ENCODE data around the gene SP4.

The SP4 gene

DNA sequence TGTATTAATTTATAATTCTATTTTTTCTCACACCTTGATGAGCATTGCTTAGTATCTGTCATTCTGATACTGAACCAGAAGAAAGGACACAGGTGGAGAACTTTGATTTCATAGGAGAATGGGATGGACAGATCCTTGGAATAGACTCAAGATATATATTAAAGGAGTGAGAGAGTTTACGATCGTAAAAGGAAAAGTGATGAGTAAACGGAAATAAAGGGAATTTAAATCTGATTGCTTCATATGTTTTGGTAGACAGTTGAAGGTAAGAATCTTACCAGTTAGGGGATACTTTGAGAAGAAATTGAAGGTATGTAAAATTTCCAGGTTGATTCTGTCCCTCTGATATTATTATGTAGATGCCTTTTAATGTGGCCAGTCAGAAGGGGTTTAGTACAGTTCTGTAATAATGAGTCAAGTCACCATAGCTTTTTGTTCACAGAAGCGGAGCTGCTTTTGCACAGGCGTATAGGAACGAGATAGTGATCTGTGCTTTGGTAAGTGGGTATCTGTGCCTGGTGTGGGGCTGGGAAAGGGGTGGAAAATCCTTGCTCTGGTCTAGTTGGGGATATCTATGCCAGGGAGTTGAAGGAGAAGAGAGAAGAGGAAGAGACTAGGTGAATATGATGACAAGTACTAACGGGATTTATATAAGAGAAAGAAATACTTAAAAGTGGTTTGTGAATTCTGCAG, 15.4 kb downstream of the SP4 start:
- no peak for DNase-seq (ENCODE audit: low read depth, low spot score)

DNA sequence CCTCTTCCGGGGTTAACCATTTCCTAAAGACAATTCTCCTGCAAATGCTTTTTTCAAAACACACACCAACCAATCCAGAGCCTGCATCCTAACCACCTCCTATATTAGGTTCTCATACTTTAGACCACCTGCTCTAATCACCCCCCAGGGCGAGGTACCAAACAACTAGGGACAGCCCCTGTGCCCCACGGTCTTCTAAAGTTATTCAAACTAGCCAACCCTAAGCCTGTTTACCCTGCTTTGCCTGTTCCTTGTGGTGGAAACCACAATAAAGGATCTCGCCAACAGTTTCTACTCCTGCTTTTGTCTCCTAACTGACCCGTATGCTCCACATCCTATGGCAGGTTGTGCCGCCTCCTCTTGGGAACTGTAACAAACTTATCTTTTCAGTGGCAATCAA, 21.1 kb downstream of the SP4 start:
- DNase-seq (ENCODE audit: low read depth, low spot score) = peak; percentile 70

- no peak for DNase-seq (ENCODE audit: low read depth, low spot score)
These were observed 22.2 kb downstream of the SP4 start for GRCh38 chr7:21450076-21450475.

DNA sequence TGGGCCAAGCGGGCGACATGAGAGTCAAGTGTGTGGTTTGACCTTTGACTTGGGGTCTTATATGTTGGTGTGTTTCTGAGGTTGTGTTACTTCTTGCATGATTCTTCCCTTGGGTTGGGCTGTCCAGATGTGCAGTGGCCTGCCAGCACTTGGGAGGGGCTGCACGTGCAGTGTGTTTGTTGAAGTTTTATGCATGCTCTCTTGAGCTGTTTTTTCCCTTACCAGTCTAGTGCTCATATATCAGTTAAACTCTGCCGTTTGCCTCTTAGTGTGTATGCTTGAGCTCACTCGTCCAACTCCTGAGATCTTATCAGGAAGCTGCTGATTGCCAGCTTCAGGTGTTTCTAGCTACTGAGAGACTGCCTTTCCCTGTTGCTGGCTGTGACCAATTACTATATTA, 23.1 kb downstream of the SP4 start:
- peak; percentile 2 for DNase-seq (ENCODE audit: low read depth, low spot score)

DNA sequence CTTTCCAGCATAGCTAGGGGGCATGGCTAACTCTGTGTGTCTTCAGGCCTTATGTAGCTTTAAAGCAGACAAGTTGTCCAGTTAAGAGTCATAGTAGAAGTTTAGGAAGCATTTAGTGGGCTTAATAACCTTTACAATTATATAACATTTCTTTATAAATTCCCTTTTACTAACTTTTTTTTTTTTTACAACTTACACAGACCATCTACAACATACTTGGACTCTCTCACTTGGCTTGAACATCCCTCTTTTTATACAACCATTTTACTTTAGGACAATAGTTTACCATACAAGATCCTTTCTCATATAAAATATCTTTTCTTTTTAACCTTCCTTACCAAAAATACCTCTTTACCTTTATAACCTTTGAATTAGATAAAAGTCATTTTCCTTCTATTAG, 26.3 kb downstream of the SP4 start:
- DNase-seq (ENCODE audit: low read depth, low spot score) = no peak

DNA sequence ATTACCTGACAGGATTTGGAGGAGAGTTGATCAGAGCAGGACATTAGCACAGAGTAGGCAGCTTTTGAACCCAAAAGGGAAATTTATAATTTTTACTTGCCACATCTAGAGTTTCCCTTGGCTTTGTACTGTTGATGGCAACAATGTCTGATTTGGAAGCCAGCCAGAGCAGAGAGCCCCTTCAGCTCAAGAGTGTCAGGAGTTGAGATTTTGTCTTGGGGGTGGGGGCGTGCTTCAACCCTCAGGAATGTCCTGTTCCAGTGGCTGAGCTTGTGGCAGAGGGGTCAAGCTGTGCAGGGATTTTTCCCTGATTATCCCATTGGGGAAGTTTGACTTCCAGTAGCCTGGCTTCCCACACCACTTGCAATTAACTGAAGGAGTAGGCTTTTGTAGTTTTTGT, 27.0 kb downstream of the SP4 start:
- no peak for DNase-seq (ENCODE audit: low read depth, low spot score)

GRCh38 chr7:21461282-21461681, 33.4 kb downstream of the SP4 start:
- DNase-seq (ENCODE audit: low read depth, low spot score) = no peak

DNA sequence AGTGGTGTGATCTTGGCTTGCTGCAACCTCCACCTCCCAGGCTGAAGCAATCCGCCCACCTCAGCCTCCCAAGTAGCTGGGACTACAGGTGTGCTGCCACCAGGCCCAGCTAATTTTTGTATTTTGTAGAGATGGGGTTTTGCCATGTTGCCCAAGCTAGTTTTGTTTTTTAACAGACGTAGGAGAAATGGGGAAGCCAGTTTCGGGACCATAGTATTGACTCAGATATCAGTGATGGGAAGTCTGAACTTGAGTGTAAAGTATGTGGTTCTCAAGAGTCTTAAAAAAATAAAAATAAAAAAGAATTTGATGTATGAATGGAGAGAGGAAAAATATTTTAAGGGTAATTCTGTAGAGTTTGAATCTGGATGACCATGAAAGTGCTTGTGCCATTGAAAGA, 34.2 kb downstream of the SP4 start:
- no peak for DNase-seq (ENCODE audit: low read depth, low spot score)

GRCh38 chr7:21463524-21463923, 35.6 kb downstream of the SP4 start:
- DNase-seq (ENCODE audit: low read depth, low spot score) = no peak

DNA sequence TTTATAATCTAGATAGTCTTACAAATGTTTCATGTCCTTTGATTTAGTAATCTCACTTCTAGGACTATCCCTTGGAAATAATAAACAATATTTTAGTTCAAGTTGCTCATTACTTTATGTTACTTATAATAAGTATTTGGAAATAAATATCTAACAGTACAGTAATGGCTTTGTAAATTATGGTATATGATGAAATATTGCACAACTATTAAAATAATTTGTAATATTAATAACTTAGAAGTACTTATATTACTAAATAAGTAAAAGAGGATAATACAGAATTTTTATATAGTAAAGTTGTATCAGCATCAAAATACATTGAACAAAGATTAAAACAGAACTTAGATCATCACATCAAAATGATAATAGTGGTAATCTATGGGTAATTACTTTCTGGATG, 41.1 kb downstream of the SP4 start:
- DNase-seq (ENCODE audit: low read depth, low spot score) = no peak

DNA sequence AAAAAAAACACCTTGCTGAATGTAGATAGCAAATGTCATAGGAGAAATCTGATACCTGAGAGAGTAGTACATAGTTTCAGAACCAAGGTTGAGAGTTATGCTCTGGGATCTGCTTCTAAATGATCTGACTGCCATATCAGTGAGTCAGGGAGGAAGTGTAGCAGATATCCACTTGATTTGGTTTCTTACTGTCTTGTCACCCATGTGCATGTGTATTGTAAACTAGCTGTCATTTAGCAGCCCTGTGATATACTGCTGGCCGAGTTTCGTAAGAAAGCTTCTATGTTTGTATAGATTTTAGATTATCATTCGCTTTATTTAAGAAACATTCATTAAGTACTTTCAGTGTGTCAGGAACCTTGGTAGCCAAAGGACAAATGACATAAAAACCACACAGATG, 42.0 kb downstream of the SP4 start:
- no peak for DNase-seq (ENCODE audit: low read depth, low spot score)

DNA sequence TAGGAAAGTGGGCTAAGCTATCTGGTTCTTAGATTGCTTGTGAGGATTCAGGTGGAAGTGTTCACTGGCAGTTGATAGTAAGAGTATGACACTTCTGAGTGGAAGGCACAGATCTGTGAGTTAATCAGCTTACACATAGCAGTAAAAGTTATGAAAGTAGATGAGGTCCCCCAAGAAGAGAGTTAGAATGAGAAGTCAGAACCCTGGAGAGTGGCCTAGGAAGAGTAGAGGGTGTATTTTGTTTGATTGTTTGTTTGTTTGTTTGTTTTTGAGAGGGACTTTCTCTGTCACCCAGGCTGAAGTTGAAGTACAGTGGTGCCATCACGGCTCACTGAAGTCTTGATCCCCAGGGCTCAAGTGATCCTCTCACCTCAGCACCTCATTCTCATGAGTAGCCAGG, 44.1 kb downstream of the SP4 start:
- DNase-seq (ENCODE audit: low read depth, low spot score) = no peak

DNA sequence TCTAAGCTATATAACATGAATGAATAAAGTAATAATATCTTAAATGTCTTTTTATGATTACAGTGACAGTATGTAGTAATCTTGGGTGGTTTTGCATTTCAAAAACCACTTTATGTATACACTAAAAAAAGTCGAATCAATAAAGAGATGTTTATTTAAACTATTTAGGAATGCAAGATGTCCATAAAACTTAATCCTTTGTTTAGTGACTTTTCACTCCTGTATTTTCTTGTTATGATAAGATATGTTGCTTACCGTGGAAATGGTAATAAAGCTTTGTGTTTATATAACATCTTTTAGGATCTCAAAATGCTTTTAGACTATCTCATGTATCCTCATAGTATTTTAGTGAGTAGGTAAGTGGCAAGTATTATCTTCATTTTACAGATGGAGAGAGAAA, 48.5 kb downstream of the SP4 start:
- DNase-seq (ENCODE audit: low read depth, low spot score) = no peak

DNA sequence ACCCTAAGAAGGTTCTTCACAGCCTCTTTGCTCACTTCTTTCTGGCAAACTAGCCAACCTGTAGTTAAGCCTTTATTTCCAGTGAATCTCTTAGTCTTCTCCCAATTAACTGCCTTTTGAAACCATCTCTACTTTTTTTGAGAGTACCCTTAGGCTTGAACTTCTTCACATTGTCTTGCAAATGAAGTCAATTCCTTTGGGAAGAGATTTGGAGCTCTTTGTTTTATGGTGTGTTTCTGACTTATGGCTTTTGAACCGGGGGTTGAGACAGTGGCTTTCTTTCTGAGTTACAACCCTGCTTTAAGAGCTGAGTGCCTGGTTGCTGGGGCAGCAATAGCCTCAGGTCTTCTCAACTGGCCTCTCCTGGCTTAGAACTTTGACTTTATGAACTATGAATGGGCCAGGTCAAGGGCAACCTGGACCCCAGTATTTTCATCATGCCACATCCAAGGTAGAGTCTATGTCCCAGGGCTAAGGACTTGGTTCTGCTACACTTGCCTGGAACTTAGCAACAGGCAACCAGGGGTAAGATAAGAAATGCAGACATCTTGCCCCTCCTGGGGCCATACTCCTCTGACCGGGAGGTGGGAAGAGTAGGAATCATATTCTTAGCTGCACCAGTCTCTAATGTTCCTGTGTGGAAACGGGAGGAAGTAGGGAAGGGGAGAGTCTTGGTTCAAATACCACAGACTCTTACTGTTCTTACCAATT, 53.0 kb downstream of the SP4 start:
- DNase-seq (ENCODE audit: low read depth, low spot score) = peak; percentile 75

GRCh38 chr7:21486511-21486910, 58.6 kb downstream of the SP4 start:
- DNase-seq (ENCODE audit: low read depth, low spot score) = no peak

GRCh38 chr7:21495731-21496130, 67.8 kb downstream of the SP4 start:
- no peak for DNase-seq (ENCODE audit: low read depth, low spot score)

- DNase-seq (ENCODE audit: low read depth, low spot score) = no peak
These were observed 69.2 kb downstream of the SP4 start for GRCh38 chr7:21497072-21497471.

GRCh38 chr7:21500117-21500832, 72.4 kb downstream of the SP4 start:
- DNase-seq (ENCODE audit: low read depth, low spot score) = peak; percentile 4

GRCh38 chr7:21504021-21504420, 76.1 kb downstream of the SP4 start:
- peak; percentile 43 for DNase-seq (ENCODE audit: low read depth, low spot score)

GRCh38 chr7:21507627-21508343, 79.9 kb downstream of the SP4 start:
- peak; percentile 68 for DNase-seq (ENCODE audit: low read depth, low spot score)

DNA sequence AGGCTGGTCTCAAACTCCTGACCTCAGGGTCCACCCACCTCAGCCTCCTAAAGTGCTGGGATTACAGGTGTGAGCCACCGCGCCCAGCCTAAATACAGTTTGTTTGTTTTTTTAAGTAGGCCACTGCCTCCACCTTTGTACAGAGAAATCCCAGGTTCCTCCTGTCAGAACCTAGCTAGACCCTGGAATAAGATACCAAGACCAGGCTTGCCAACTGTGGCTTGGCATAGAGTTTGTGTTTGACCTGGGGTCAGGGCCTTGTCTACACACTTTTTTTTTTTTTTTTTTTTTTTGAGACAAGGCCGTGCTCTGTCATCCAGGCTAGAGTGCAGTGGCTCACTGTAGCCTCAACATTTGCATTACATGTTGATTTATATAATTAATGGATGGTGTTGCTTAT, 80.7 kb downstream of the SP4 start:
- no peak for DNase-seq (ENCODE audit: low read depth, low spot score)

DNA sequence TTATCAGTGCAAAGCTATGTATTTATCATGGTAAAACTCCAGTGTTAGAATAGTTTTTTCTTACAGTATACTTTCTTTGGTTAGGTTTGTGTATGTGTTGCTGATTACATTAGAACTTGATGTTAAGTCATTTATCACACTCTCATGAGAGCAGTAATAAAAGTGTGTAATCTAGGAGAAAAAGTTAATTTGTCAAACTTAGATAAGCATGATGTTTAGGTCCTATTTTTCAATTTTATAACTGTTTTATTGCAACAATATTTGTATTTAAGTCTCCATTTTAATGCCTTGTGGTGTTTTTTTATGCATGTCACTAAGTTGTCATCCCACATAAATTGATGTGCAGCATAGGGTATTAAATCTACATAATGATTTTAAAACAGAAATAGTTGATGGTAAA, 86.2 kb downstream of the SP4 start:
- DNase-seq (ENCODE audit: low read depth, low spot score) = no peak
